ENCODE measurements around the gene SLC66A1. TPM values are rescaled to one million over a fixed set of nuclear protein-coding genes. Genes with fewer than 3 reads are reported as not detected.
"Not testable (repeated sequence)": the region's sequence is repeated elsewhere in the genome, so short reads cannot be mapped to it uniquely, and the experiment has no call there.

The SLC66A1 gene
- 10 to 100 TPM in 2 of 3 donors, 1 to 10 TPM in 1; 9.4 to 11.8 (median 11.5) TPM for polyA plus RNA-seq (ENCODE audit: insufficient read length in 3 of 3)

DNA sequence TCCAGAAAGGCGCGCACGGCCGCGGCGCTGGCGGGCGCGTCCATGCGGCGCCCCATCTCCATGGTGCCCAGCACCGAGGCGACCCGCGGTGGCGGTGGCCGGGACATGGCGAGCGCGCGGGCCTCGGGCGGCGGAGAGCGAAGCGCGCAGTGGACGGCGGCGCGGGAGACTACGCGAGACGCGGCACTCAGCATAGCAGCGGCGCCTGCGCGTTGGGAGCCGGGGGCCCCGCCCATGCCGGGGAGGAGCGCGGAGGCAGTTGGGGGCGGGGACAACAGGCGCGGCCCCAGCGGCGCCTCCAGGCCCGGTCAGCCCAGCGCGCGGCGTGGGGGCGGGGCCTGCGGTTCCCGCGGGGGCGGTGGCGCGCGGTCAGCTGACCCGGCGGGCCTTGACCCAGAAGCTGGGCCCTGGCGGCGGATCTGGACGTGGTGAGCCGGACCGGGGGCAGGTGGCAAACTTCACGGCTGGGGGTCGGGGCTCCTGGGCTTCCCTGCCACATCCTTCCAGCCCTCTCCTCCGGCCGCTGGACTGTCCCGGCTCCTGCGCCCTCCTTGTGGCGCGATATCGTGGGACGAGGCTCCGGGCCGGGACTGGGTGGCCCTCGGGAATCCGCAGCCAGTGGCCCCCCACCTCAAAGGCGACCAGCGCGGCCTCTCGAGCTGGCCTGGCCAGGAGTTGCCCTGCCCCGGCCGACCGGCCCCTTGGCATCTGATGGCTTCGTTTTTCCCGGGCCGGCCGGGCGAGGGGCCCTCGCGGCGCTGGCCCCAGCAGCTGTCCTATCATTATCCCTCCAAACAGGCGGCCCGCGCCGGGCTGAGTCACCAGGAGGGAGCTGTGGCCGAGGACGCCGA is at the start of gene SLC66A1, which contains the start of gene AKR7A2:
Gene SLC66A1 (plus strand): TSS at position 396 of the 851 bp plus-strand sequence. CDS start 5,352 bp downstream, outside the sequence.
Gene AKR7A2 (minus strand): TSS at position 214 of the 851 bp plus-strand sequence. CDS start 20 bp downstream, at position 194.
- peak; percentile 67 to 85 (median 83) for DNase-seq (ENCODE audit: low read depth in 3 of 3, low spot score in 2 of 3)

DNA sequence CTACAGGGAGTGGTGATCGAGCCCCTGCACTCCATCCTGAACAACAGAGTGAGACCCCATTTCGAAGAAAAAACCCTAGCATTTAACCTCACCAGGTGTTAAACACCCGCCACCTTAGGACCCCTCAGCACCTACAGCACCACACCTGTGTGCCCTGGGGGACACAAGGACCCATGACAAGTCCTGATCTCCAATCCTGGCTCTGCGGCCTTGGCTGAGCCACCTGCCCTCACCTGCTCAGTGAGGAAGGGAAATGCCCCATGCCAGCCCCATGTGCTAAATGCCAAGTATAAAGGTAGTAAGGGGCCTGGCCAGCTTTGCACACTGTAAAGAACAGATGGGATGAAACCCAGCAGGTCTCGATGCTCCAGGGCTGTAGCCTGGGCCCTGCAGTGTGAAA is 49.4 kb upstream of the SLC66A1 start:
- DNase-seq (ENCODE audit: low read depth in 3 of 3, low spot score in 2 of 3): no peak

DNA sequence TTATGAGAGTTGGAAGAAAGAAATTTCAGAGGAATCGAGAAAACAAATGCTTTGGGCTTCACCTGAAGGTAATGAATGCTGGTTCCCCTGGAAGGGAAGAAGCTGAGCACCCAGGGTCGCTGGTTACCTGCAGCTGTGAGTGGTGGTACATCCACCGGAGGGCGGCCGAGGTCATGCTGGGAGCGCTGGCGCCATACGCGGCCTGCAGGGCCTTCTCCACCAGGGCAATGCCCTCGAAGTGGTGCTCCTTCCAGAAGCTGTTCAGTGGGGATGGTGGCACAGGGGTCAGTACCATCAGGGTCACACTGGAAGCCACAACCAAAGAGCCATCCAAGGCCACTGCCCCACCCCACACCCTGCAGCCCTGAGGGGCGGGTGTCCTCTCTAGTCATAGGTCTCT is 43.7 kb upstream of the SLC66A1 start:
- DNase-seq (ENCODE audit: low read depth in 3 of 3, low spot score in 2 of 3): no peak

- DNase-seq (ENCODE audit: low read depth in 3 of 3, low spot score in 2 of 3): not testable (repeated sequence)
Measured at GRCh38 chr1:19269427-19270342, 42.4 kb upstream of the SLC66A1 start.

DNA sequence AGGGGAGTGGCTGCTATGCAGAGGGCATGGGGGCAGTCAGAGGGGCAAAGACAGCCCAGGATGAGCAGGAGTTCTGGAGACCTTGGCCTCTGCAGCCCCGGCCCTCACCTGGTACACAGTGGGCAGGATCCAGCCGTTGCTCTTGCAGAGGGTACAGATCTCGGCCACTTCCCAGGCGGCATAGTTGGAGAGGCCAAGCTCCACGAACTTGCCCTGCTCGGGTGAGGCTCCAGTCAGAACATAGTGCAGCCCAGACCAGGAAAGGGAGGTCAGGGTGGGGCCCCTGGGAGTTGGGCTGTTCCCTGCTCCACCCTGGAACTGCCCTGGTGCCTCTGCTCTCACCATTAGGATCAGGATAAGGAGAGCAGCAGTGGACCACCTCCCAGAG is 41.8 kb upstream of the SLC66A1 start:
- DNase-seq (ENCODE audit: low read depth in 3 of 3, low spot score in 2 of 3): not testable (repeated sequence)

DNA sequence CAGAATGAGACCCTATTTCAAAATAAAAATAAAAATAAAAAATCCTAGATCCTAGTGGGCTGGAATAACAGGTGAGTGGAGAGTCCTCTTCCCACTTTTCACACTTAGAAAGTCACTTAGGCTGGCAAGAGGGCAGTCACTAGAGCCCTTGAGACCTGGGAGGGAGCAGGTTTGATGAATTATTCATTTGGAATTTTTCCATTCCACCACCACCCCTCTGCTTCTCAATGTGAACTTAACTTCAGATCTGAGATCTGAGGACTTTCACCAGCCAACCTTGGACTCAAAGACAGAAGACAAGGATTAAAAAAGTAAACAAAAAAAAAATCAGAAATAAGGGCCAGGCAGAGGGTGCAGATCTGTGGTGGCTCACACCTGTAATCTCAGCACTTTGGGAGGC is 40.1 kb upstream of the SLC66A1 start:
- no peak for DNase-seq (ENCODE audit: low read depth in 3 of 3, low spot score in 2 of 3)

- no peak for DNase-seq (ENCODE audit: low read depth in 3 of 3, low spot score in 2 of 3)
Measured at GRCh38 chr1:19273106-19273843, 38.9 kb upstream of the SLC66A1 start.

DNA sequence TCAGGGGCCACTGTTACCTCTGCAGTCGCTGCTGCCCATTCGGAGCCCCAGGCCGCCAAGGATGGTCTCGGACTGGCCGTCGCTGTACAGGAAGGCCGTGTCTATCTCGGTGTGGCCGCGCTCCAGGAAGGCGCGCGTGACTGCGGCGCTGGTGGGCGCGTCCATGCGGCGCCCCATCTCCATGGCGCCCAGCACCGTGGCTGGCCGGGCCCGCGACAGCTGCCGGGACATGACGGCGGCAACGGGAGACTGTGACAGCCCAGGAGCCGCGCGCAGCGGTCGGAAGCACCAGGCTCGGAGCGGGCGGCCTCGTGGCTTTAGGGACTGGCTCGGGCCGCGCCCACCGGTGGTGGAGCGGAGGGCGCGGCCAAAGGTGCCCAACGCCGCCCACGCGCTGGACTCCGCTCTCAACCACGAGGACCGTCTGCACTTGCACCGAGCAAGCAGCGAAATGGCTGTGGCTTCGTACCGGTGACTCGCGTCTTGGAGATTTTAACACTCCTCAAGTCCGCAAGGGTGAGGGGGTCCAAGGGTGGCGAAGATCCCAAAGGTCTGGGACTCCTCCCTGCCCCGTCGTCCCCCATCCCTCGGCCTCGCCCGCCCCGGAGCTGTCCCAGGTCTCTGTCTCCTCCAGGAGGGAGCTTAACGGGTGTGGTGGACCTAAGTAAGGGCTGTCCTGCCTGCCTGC is 38.1 kb upstream of the SLC66A1 start:
- DNase-seq (ENCODE audit: low read depth in 3 of 3, low spot score in 2 of 3): not testable (repeated sequence)

GRCh38 chr1:19274636-19275035 is 37.5 kb upstream of the SLC66A1 start:
- DNase-seq (ENCODE audit: low read depth in 3 of 3, low spot score in 2 of 3): no peak

DNA sequence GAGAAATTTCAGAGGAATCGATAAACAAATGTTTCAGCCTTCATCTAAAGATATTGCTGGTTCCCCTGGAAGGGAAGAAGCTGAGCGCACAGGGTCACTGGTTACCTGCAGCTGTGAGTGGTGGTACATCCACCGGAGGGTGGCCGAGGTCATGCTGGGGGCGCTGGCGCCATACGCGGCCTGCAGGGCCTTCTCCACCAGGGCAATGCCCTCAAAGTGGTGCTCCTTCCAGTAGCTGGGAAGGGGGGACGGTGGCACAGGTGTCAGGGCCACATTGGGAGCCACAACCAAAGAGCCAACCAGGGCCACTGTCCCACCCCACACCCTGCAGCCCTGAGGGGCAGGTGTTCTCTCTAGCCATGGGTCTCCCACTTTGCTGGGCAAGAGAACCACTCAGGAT is 28.2 kb upstream of the SLC66A1 start:
- DNase-seq (ENCODE audit: low read depth in 3 of 3, low spot score in 2 of 3): no peak

- DNase-seq (ENCODE audit: low read depth in 3 of 3, low spot score in 2 of 3): no peak
Measured at GRCh38 chr1:19284881-19285280, 27.2 kb upstream of the SLC66A1 start.

DNA sequence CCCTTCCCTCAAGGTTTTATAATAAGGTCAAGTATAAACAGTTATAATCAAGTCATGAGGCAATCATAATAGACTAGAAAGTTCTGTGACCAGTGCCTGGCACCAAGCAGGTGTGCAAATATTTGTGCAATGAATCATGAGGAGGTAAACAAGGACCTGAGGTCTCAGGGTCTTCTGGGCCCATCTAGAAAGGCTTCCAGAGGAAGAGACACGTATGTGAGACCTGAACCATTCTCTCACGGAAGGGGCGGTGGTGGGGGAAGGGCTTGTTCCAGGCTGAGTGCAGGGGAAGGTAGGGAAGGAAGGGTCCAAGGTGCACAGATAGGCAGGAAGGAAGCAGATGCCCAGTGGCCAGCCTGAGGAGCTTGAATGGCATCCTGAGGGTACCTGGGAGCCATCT is 26.8 kb upstream of the SLC66A1 start:
- not testable (repeated sequence) for DNase-seq (ENCODE audit: low read depth in 3 of 3, low spot score in 2 of 3)

DNA sequence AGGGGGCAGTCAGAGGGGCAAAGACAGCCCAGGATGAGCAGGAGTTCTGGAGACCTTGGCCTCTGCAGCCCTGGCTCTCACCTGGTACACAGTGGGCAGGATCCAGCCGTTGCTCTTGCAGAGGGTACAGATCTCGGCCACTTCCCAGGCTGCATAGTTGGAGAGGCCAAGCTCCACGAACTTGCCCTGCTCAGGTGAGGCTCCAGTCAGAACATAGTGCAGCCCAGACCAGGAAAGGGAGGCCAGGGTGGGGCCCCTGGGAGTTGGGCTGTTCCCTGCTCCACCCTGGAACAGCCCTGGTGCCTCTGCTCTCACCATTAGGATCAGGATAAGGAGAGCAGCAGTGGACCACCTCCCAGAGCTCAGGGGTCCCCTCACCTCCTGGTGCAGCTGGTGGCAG is 26.3 kb upstream of the SLC66A1 start:
- not testable (repeated sequence) for DNase-seq (ENCODE audit: low read depth in 3 of 3, low spot score in 2 of 3)

- no peak for DNase-seq (ENCODE audit: low read depth in 3 of 3, low spot score in 2 of 3)
Measured at GRCh38 chr1:19287436-19288185, 24.5 kb upstream of the SLC66A1 start.

DNA sequence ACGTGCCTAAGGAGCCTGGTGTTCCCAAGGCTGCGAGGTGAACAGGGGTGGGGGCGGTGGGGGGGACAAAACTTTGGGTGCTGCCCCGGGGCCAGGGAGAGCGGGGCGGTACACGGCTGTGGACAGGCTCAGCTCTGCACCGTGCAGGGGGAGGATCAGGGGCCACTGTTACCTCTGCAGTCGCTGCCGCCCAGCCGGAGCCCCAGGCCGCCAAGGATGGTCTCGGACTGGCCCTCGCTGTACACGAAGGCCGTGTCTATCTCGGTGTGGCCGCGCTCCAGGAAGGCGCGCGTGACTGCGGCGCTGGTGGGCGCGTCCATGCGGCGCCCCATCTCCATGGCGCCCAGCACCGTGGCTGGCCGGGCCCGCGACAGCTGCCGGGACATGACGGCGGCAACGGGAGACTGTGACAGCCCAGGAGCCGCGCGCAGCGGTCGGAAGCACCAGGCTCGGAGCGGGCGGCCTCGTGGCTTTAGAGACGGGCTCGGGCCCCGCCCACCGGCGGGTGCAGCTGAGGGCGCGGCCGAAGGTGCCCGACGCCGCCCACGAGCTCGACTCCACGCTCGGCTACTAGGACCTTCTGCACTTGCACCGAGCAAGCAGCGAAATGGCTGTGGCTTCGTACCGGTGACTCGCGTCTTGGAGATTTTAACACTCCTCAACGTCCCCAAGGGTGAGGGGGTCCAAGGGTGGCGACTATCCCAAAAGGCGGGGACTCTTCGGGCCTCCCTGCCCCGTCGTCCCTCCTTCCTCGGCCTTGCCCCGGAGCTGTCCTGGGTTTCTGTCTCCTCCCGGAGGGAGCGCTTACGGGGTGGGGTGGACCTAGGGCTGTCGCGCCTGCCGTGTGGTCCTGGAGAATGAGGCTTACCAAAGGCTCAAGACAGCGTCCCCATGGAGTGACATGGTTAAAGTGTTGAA is 23.5 kb upstream of the SLC66A1 start, which contains the start of gene AKR7A3:
Gene AKR7A3 (minus strand): TSS at position 447 of the 918 bp plus-strand sequence. CDS start 61 bp downstream, at position 386.
- DNase-seq (ENCODE audit: low read depth in 3 of 3, low spot score in 2 of 3): not testable (repeated sequence)

- no peak for DNase-seq (ENCODE audit: low read depth in 3 of 3, low spot score in 2 of 3)
Measured at GRCh38 chr1:19289244-19289643, 22.9 kb upstream of the SLC66A1 start.

GRCh38 chr1:19294638-19295037 is 17.5 kb upstream of the SLC66A1 start:
- DNase-seq (ENCODE audit: low read depth in 3 of 3, low spot score in 2 of 3): no peak

DNA sequence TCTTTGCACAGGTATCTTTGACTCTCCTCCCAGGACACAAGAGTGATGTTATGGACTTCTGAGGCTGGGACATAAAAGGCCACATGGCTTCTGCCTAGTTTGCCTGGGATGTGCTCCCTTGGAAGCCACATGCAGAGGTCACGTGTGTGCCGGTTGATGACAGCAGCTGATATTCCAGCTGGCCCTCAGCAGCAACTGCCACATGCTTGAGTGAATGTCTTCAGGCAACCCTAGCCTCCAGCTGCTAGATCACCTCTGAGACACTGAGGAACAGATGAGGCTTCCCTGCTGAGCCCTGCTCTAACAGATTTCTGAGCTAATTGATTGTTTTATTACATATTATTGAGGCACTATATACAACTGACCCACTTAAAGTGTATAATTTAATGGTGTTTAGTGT is 11.9 kb upstream of the SLC66A1 start:
- no peak for DNase-seq (ENCODE audit: low read depth in 3 of 3, low spot score in 2 of 3)
